SK-N-MC (cell line): ENCODE measurements around the gene FAM98C.

Source experiments
- EZH2 ChIP-seq: fragments of 200-600 bp; sonication (generic); IDR thresholded peaks from one replicate; pipeline ENCODE4 v1.6.1; 2017; ENCODE audit warnings: antibody characterized with exemption
- FOXP2 ChIP-seq: optimal IDR thresholded peaks from 2 replicates; pipeline ENCODE3; 2011; ENCODE audit warnings: mild to moderate bottlenecking, moderate library complexity; ENCODE audit not compliant: insufficient read depth; ENCODE audit errors: extremely low read length, control extremely low read depth
- POLR2AphosphoS5 ChIP-seq: IDR thresholded peaks from 2 replicates; pipeline ENCODE4 v1.6.1; 2012; ENCODE audit warnings: mild to moderate bottlenecking, low read depth, low read length, borderline replicate concordance

DNA sequence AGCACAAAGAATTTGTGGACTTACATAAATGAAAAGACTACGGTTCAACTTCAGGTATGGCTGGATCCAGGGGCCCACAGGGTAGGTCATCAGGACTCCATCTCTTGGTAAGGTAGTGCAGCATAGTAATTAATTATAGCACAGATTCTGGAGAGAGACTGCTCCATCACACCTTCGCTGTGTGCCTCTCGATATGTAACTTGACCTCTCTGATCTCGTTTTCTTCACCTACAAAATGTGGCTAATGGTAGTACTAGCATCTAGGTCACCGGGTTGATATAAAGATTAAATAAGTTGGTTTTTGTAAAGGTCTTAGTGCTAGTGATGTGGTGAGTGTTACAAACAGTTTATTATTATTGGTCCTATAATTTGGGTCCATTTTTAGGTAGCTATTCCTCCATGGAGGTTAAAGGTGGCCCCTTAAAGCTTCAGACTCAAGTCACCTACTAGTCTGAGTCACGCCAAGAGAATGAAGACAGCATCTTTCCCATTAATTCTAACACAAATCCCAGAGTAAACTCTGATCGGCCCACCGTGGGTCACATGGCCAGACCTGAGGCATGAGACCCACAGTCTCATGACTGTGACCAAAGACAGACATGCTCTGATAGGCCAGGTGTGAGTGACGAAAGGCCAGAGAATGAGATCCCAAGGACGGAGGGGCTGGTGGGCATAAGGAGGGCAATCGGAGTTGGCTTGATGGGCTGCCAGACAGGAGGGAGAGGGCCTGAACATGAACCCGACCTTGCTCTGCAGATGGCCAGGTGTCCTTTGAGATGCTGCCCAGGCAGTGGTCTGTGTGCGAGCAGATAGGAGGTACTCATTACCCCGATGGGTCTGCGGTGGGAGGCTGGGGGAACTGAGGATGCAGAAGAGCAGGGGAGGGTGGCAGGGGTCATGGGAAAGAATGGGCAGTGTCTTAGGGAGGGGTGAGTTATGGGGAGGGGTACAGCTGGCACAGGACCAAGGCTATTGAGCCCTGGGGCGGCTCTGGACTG is 46.9 kb upstream of the FAM98C start:
- no peak for TF ChIP-seq POLR2AphosphoS5
- TF ChIP-seq EZH2 = no peak
- no peak for TF ChIP-seq FOXP2
